ENCODE measurements around the gene COL18A1.

COL18A1 gene

GRCh38 chr21:45551783-45552695, 147.1 kb downstream of the COL18A1 start:
- in situ Hi-C loops (cut with MboI; ENCODE audit: low sequenced_read_pairs) = loop anchor here (25.0 kb wide), 2 partner anchors 90 to 260 kb away; no protein-coding TSS in a partner anchor

GRCh38 chr21:45552696-45553391, 147.9 kb downstream of the COL18A1 start:
- in situ Hi-C loops (cut with MboI; ENCODE audit: low sequenced_read_pairs) = loop anchor here (25.0 kb wide), 2 partner anchors 91 to 259 kb away; no protein-coding TSS in a partner anchor

- in situ Hi-C loops (cut with MboI; ENCODE audit: low sequenced_read_pairs) = loop anchor here (25.0 kb wide), 2 partner anchors 92 to 258 kb away; no protein-coding TSS in a partner anchor
Measured at GRCh38 chr21:45554477-45555175, 149.7 kb downstream of the COL18A1 start.

GRCh38 chr21:45555251-45555556, 150.2 kb downstream of the COL18A1 start:
- in situ Hi-C loops (cut with MboI; ENCODE audit: low sequenced_read_pairs) = loop anchor here (25.0 kb wide), 2 partner anchors 93 to 257 kb away; no protein-coding TSS in a partner anchor

- in situ Hi-C loops (cut with MboI; ENCODE audit: low sequenced_read_pairs) = loop anchor here (25.0 kb wide), 2 partner anchors 93 to 257 kb away; no protein-coding TSS in a partner anchor
Measured at GRCh38 chr21:45555557-45556301, 150.8 kb downstream of the COL18A1 start.

GRCh38 chr21:45556302-45556644, 151.3 kb downstream of the COL18A1 start:
- in situ Hi-C loops (cut with MboI; ENCODE audit: low sequenced_read_pairs) = loop anchor here (25.0 kb wide), 2 partner anchors 94 to 256 kb away; no protein-coding TSS in a partner anchor

GRCh38 chr21:45556645-45557615, 152.0 kb downstream of the COL18A1 start:
- in situ Hi-C loops (cut with MboI; ENCODE audit: low sequenced_read_pairs) = loop anchor here (25.0 kb wide), 2 partner anchors 95 to 255 kb away; no protein-coding TSS in a partner anchor

GRCh38 chr21:45557616-45558043, 152.7 kb downstream of the COL18A1 start:
- in situ Hi-C loops (cut with MboI; ENCODE audit: low sequenced_read_pairs) = loop anchor here (25.0 kb wide), 2 partner anchors 95 to 255 kb away; no protein-coding TSS in a partner anchor

GRCh38 chr21:45558044-45558721, 153.2 kb downstream of the COL18A1 start:
- in situ Hi-C loops (cut with MboI; ENCODE audit: low sequenced_read_pairs) = loop anchor here (25.0 kb wide), 2 partner anchors 96 to 254 kb away; no protein-coding TSS in a partner anchor

- in situ Hi-C loops (cut with MboI; ENCODE audit: low sequenced_read_pairs) = loop anchor here (25.0 kb wide), 2 partner anchors 97 to 253 kb away; no protein-coding TSS in a partner anchor
Measured at GRCh38 chr21:45559216-45560105, 154.5 kb downstream of the COL18A1 start.

- in situ Hi-C loops (cut with MboI; ENCODE audit: low sequenced_read_pairs) = loop anchor here (25.0 kb wide), 2 partner anchors 98 to 252 kb away; no protein-coding TSS in a partner anchor
Measured at GRCh38 chr21:45560106-45561021, 155.4 kb downstream of the COL18A1 start.

- in situ Hi-C loops (cut with MboI; ENCODE audit: low sequenced_read_pairs) = loop anchor here (25.0 kb wide), 2 partner anchors 99 to 251 kb away; no protein-coding TSS in a partner anchor
Measured at GRCh38 chr21:45561241-45561640, 156.3 kb downstream of the COL18A1 start.

- in situ Hi-C loops (cut with MboI; ENCODE audit: low sequenced_read_pairs) = loop anchor here (25.0 kb wide), 2 partner anchors 100 to 250 kb away; no protein-coding TSS in a partner anchor
Measured at GRCh38 chr21:45562402-45562801, 157.4 kb downstream of the COL18A1 start.

- in situ Hi-C loops (cut with MboI; ENCODE audit: low sequenced_read_pairs) = loop anchor here (25.0 kb wide), 2 partner anchors 101 to 249 kb away; no protein-coding TSS in a partner anchor
Measured at GRCh38 chr21:45562965-45563364, 158.0 kb downstream of the COL18A1 start.
